ENCODE data around the gene KCND3.

Gene KCND3

GRCh38 chr1:111887875-111888274 is 101.6 kb downstream of the KCND3 start:
- Histone ChIP-seq H3K4me3 (ENCODE audit: low read length) (no peak overlapping the region), H3K4me1 (ENCODE audit: insufficient read depth, low read length) (peaks cover 4% of the 10 kb centered on the region; the same call in 1 of the 2 replicates), H3K9me3 (ENCODE audit: insufficient read depth, low read depth, low read length) (no peaks in the 10 kb centered on the region), H3K36me3 (ENCODE audit: insufficient read depth, low read depth, low read length) (no peaks in the 10 kb centered on the region), H3K27me3 (ENCODE audit: insufficient read depth, low read length) (no peaks in the 10 kb centered on the region), H3K9ac (ENCODE audit: low read depth, low read length) (no peak overlapping the region), H3K27ac (ENCODE audit: low read length) (no peak overlapping the region)

- H3K27ac ChIP-seq (ENCODE audit: low read length) = no peak overlapping the region
- peaks cover 4% of the 10 kb centered on the region; the same call in 1 of the 2 replicates for H3K4me1 ChIP-seq (ENCODE audit: insufficient read depth, low read length)
- H3K4me3 ChIP-seq (ENCODE audit: low read length) = no peak overlapping the region
- H3K9ac ChIP-seq (ENCODE audit: low read depth, low read length) = no peak overlapping the region
- no peaks in the 10 kb centered on the region for H3K36me3 ChIP-seq (ENCODE audit: insufficient read depth, low read depth, low read length)
- H3K9me3 ChIP-seq (ENCODE audit: insufficient read depth, low read depth, low read length) = no peaks in the 10 kb centered on the region
- no peaks in the 10 kb centered on the region for H3K27me3 ChIP-seq (ENCODE audit: insufficient read depth, low read length)
Measured at GRCh38 chr1:111887385-111887784, 102.1 kb downstream of the KCND3 start.

GRCh38 chr1:111886741-111887140 is 102.7 kb downstream of the KCND3 start:
- H3K9ac ChIP-seq (ENCODE audit: low read depth, low read length) = no peak overlapping the region
- no peaks in the 10 kb centered on the region for H3K36me3 ChIP-seq (ENCODE audit: insufficient read depth, low read depth, low read length)
- H3K27me3 ChIP-seq (ENCODE audit: insufficient read depth, low read length) = no peaks in the 10 kb centered on the region
- H3K4me1 ChIP-seq (ENCODE audit: insufficient read depth, low read length) = peaks cover 4% of the 10 kb centered on the region; the same call in 1 of the 2 replicates
- H3K4me3 ChIP-seq (ENCODE audit: low read length) = no peak overlapping the region
- no peaks in the 10 kb centered on the region for H3K9me3 ChIP-seq (ENCODE audit: insufficient read depth, low read depth, low read length)
- H3K27ac ChIP-seq (ENCODE audit: low read length) = no peak overlapping the region

GRCh38 chr1:111884772-111885443 is 104.6 kb downstream of the KCND3 start:
- H3K36me3 ChIP-seq (ENCODE audit: insufficient read depth, low read depth, low read length) = no peaks in the 10 kb centered on the region
- no peak overlapping the region for H3K27ac ChIP-seq (ENCODE audit: low read length)
- H3K9ac ChIP-seq (ENCODE audit: low read depth, low read length) = no peak overlapping the region
- H3K4me1 ChIP-seq (ENCODE audit: insufficient read depth, low read length) = peaks cover 4% of the 10 kb centered on the region; the same call in 1 of the 2 replicates
- no peaks in the 10 kb centered on the region; the same call in 1 of the 2 replicates for H3K27me3 ChIP-seq (ENCODE audit: insufficient read depth, low read length)
- no peaks in the 10 kb centered on the region for H3K9me3 ChIP-seq (ENCODE audit: insufficient read depth, low read depth, low read length)
- no peak overlapping the region for H3K4me3 ChIP-seq (ENCODE audit: low read length)

GRCh38 chr1:111882986-111883560 is 106.4 kb downstream of the KCND3 start:
- Histone ChIP-seq H3K4me1 (ENCODE audit: insufficient read depth, low read length) (peaks cover 4% of the 10 kb centered on the region; the same call in 1 of the 2 replicates), H3K27me3 (ENCODE audit: insufficient read depth, low read length) (no peaks in the 10 kb centered on the region; the same call in 1 of the 2 replicates), H3K4me3 (ENCODE audit: low read length) (no peak overlapping the region), H3K36me3 (ENCODE audit: insufficient read depth, low read depth, low read length) (no peaks in the 10 kb centered on the region), H3K27ac (ENCODE audit: low read length) (no peak overlapping the region), H3K9me3 (ENCODE audit: insufficient read depth, low read depth, low read length) (no peaks in the 10 kb centered on the region), H3K9ac (ENCODE audit: low read depth, low read length) (no peak overlapping the region)

GRCh38 chr1:111882559-111882958 is 106.9 kb downstream of the KCND3 start:
- no peaks in the 10 kb centered on the region; the same call in 1 of the 2 replicates for H3K27me3 ChIP-seq (ENCODE audit: insufficient read depth, low read length)
- no peaks in the 10 kb centered on the region for H3K9me3 ChIP-seq (ENCODE audit: insufficient read depth, low read depth, low read length)
- no peak overlapping the region for H3K9ac ChIP-seq (ENCODE audit: low read depth, low read length)
- H3K36me3 ChIP-seq (ENCODE audit: insufficient read depth, low read depth, low read length) = no peaks in the 10 kb centered on the region
- no peak overlapping the region for H3K4me3 ChIP-seq (ENCODE audit: low read length)
- no peak overlapping the region for H3K27ac ChIP-seq (ENCODE audit: low read length)
- H3K4me1 ChIP-seq (ENCODE audit: insufficient read depth, low read length) = peaks cover 4% of the 10 kb centered on the region; the same call in 1 of the 2 replicates

- Histone ChIP-seq H3K4me3 (ENCODE audit: low read length) (no peak overlapping the region), H3K4me1 (ENCODE audit: insufficient read depth, low read length) (no peaks in the 10 kb centered on the region), H3K9me3 (ENCODE audit: insufficient read depth, low read depth, low read length) (no peaks in the 10 kb centered on the region), H3K36me3 (ENCODE audit: insufficient read depth, low read depth, low read length) (no peaks in the 10 kb centered on the region), H3K27me3 (ENCODE audit: insufficient read depth, low read length) (no peaks in the 10 kb centered on the region; the same call in 1 of the 2 replicates), H3K9ac (ENCODE audit: low read depth, low read length) (no peak overlapping the region), H3K27ac (ENCODE audit: low read length) (no peak overlapping the region)
Measured at GRCh38 chr1:111880881-111881837, 108.3 kb downstream of the KCND3 start.

GRCh38 chr1:111879081-111879480 is 110.4 kb downstream of the KCND3 start:
- no peaks in the 10 kb centered on the region; the same call in 1 of the 2 replicates for H3K27me3 ChIP-seq (ENCODE audit: insufficient read depth, low read length)

GRCh38 chr1:111878649-111879048 is 110.8 kb downstream of the KCND3 start:
- no peak overlapping the region for H3K4me3 ChIP-seq (ENCODE audit: low read length)
- H3K27ac ChIP-seq (ENCODE audit: low read length) = no peak overlapping the region
- H3K9ac ChIP-seq (ENCODE audit: low read depth, low read length) = no peak overlapping the region
- no peaks in the 10 kb centered on the region for H3K36me3 ChIP-seq (ENCODE audit: insufficient read depth, low read depth, low read length)
- H3K27me3 ChIP-seq (ENCODE audit: insufficient read depth, low read length) = no peaks in the 10 kb centered on the region; the same call in 1 of the 2 replicates
- no peaks in the 10 kb centered on the region for H3K9me3 ChIP-seq (ENCODE audit: insufficient read depth, low read depth, low read length)
- no peaks in the 10 kb centered on the region for H3K4me1 ChIP-seq (ENCODE audit: insufficient read depth, low read length)

More at GRCh38 chr1:111879081-111879480, 110.4 kb downstream of the KCND3 start:
- Histone ChIP-seq H3K9ac (ENCODE audit: low read depth, low read length) (no peak overlapping the region), H3K4me1 (ENCODE audit: insufficient read depth, low read length) (no peaks in the 10 kb centered on the region), H3K27ac (ENCODE audit: low read length) (no peak overlapping the region), H3K36me3 (ENCODE audit: insufficient read depth, low read depth, low read length) (no peaks in the 10 kb centered on the region), H3K9me3 (ENCODE audit: insufficient read depth, low read depth, low read length) (no peaks in the 10 kb centered on the region), H3K4me3 (ENCODE audit: low read length) (no peak overlapping the region)

- peaks cover 1% of the 10 kb centered on the region; the same call in 1 of the 2 replicates for H3K27me3 ChIP-seq (ENCODE audit: insufficient read depth, low read length)
- no peaks in the 10 kb centered on the region for H3K9me3 ChIP-seq (ENCODE audit: insufficient read depth, low read depth, low read length)
- no peak overlapping the region for H3K4me3 ChIP-seq (ENCODE audit: low read length)
- H3K4me1 ChIP-seq (ENCODE audit: insufficient read depth, low read length) = no peaks in the 10 kb centered on the region
- H3K27ac ChIP-seq (ENCODE audit: low read length) = no peak overlapping the region
- H3K9ac ChIP-seq (ENCODE audit: low read depth, low read length) = no peak overlapping the region
- no peaks in the 10 kb centered on the region for H3K36me3 ChIP-seq (ENCODE audit: insufficient read depth, low read depth, low read length)
Measured at GRCh38 chr1:111878091-111878490, 111.4 kb downstream of the KCND3 start.

GRCh38 chr1:111876631-111877030 is 112.8 kb downstream of the KCND3 start:
- Histone ChIP-seq H3K27ac (ENCODE audit: low read length) (no peak overlapping the region), H3K4me3 (ENCODE audit: low read length) (no peak overlapping the region), H3K4me1 (ENCODE audit: insufficient read depth, low read length) (no peaks in the 10 kb centered on the region), H3K27me3 (ENCODE audit: insufficient read depth, low read length) (peaks cover 5% of the 10 kb centered on the region; the same call in 1 of the 2 replicates), H3K9ac (ENCODE audit: low read depth, low read length) (no peak overlapping the region), H3K9me3 (ENCODE audit: insufficient read depth, low read depth, low read length) (no peaks in the 10 kb centered on the region), H3K36me3 (ENCODE audit: insufficient read depth, low read depth, low read length) (no peaks in the 10 kb centered on the region)

All from iPS-20b (cell line).